ENCODE measurements around the gene ASPHD2.

DNA sequence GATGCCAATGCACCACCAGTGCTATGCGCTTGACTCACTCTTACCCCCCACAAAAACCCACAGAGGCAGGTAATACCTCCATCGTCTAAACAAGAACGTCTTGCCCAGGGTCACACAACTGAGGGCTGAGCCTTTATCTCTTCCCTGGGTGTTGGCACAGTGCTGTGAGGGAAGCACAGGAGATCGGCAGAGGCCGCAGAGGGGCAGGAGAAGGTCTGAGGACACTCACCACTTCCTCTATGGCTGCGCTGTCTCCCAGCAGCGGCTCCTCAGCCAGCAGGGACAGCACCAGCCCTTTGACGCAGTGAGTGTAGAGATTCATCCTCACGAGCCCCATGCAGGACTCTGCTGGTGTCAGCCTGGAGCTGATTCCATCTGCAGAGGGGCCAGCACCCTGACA is 34.6 kb downstream of the ASPHD2 start:
- TF ChIP-seq, protein P1, sequence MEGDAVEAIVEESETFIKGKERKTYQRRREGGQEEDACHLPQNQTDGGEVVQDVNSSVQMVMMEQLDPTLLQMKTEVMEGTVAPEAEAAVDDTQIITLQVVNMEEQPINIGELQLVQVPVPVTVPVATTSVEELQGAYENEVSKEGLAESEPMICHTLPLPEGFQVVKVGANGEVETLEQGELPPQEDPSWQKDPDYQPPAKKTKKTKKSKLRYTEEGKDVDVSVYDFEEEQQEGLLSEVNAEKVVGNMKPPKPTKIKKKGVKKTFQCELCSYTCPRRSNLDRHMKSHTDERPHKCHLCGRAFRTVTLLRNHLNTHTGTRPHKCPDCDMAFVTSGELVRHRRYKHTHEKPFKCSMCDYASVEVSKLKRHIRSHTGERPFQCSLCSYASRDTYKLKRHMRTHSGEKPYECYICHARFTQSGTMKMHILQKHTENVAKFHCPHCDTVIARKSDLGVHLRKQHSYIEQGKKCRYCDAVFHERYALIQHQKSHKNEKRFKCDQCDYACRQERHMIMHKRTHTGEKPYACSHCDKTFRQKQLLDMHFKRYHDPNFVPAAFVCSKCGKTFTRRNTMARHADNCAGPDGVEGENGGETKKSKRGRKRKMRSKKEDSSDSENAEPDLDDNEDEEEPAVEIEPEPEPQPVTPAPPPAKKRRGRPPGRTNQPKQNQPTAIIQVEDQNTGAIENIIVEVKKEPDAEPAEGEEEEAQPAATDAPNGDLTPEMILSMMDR (tag by site-specific recombination; IDR thresholded peaks at IDR 0.05), result no peak
- no peak for TF ChIP-seq ZBTB1 (tag by site-specific recombination; IDR thresholded peaks at IDR 0.05)
- TF ChIP-seq, protein P2, sequence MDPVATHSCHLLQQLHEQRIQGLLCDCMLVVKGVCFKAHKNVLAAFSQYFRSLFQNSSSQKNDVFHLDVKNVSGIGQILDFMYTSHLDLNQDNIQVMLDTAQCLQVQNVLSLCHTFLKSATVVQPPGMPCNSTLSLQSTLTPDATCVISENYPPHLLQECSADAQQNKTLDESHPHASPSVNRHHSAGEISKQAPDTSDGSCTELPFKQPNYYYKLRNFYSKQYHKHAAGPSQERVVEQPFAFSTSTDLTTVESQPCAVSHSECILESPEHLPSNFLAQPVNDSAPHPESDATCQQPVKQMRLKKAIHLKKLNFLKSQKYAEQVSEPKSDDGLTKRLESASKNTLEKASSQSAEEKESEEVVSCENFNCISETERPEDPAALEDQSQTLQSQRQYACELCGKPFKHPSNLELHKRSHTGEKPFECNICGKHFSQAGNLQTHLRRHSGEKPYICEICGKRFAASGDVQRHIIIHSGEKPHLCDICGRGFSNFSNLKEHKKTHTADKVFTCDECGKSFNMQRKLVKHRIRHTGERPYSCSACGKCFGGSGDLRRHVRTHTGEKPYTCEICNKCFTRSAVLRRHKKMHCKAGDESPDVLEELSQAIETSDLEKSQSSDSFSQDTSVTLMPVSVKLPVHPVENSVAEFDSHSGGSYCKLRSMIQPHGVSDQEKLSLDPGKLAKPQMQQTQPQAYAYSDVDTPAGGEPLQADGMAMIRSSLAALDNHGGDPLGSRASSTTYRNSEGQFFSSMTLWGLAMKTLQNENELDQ (tag by site-specific recombination; IDR thresholded peaks at IDR 0.05; ENCODE audit: low read depth), result no peak
- TF ChIP-seq ZNF585B (tag by site-specific recombination; IDR thresholded peaks at IDR 0.05), result no peak
- no peak for TF ChIP-seq ZNF830 (tag by site-specific recombination; IDR thresholded peaks at IDR 0.05; ENCODE audit: low read depth)
- no peak for TF ChIP-seq ZNF121 (tag by site-specific recombination; IDR thresholded peaks at IDR 0.05)
- no peak for TF ChIP-seq ZNF24 (tag by site-specific recombination; IDR thresholded peaks at IDR 0.05)
- TF ChIP-seq OVOL3 (tag by site-specific recombination; IDR thresholded peaks at IDR 0.05), result no peak
- TF ChIP-seq SP7 (tag by site-specific recombination; IDR thresholded peaks at IDR 0.05), result no peak
- no peak for TF ChIP-seq GLI2 (tag by site-specific recombination; IDR thresholded peaks at IDR 0.05; ENCODE audit: borderline replicate concordance, low read depth)
- no peak for TF ChIP-seq ZFHX2 (tag by site-specific recombination; conservative IDR thresholded peaks at IDR 0.05)

All from HEK293 (cell line).